Measurements from ENCODE around the gene SCN5A.

Gene SCN5A

DNA sequence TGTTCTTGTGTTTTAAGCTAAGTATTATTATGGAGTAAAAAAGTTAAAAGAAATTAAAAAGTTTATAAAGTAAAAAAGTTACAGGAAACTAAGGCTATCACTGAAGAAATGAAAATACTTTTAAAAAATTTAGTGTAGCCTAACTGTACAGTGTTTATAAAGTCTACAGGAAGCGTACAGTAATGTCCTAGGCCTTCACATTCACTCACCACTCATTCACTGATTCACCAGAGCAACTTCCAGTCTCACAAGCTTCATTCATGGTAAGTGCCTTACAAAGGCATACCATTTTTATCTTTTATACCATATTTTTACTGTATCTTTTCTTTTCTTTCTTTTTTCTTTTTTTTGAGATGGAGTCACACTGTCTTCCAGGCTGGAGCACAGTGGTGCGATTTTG is 40.7 kb upstream of the SCN5A start:
- no peak overlapping the region for H2BK12ac ChIP-seq (ENCODE audit: low read length in 2 of 2)
- H3K18ac ChIP-seq (ENCODE audit: low read depth in 1 of 2, low read length in 2 of 2), result no peak overlapping the region
- H4K8ac ChIP-seq (ENCODE audit: low read length), result no peak overlapping the region
- H3K4me2 ChIP-seq (ENCODE audit: low read length, poor library complexity, severe bottlenecking), result no peak overlapping the region
- WGBS, result 94% methylated on average over 2 of the region's 2 CpGs
- no peaks in the 10 kb centered on the region for H3K9me3 ChIP-seq (ENCODE audit: control insufficient read depth, low read length)
- no peak overlapping the region for H3K23ac ChIP-seq (ENCODE audit: low read length in 2 of 2)
- no peak overlapping the region for H3K27ac ChIP-seq (ENCODE audit: low read length, poor library complexity, severe bottlenecking)
- no peak overlapping the region for H3K4ac ChIP-seq (ENCODE audit: low read depth in 1 of 2, low read length in 2 of 2)
- H2BK120ac ChIP-seq (ENCODE audit: low read depth, low read length), result no peak overlapping the region
- no peak overlapping the region for H3K14ac ChIP-seq (ENCODE audit: low read length in 2 of 2)
- no peaks in the 10 kb centered on the region for H3K4me1 ChIP-seq (ENCODE audit: control insufficient read depth, insufficient read depth, low read depth, low read length)
- H4K91ac ChIP-seq (ENCODE audit: low read length), result no peak overlapping the region
- no peak for DNase-seq
- no peak overlapping the region for H2BK5ac ChIP-seq (ENCODE audit: low read depth, low read length, poor library complexity, severe bottlenecking)
- H2BK15ac ChIP-seq (ENCODE audit: low read depth, poor library complexity, severe bottlenecking), result no peak overlapping the region
- peaks cover 0 to 13% of the 10 kb centered on the region in 2 experiments for H3K27me3 ChIP-seq (ENCODE audit: control insufficient read depth in 1 of 2, insufficient read depth in 1 of 2, low read length in 2 of 2)
- no peak overlapping the region for H3K4me3 ChIP-seq (ENCODE audit: insufficient read depth in 1 of 2, low read depth in 1 of 2, low read length in 2 of 2)
- no peak overlapping the region for H2AK5ac ChIP-seq (ENCODE audit: low read length, severe bottlenecking)
- H3K9ac ChIP-seq (ENCODE audit: low read length), result no peak overlapping the region
- H3K36me3 ChIP-seq (ENCODE audit: control insufficient read depth in 1 of 2, insufficient read depth in 2 of 2, low read depth in 1 of 2, low read length in 2 of 2), result no peaks in the 10 kb centered on the region
- no peaks in the 10 kb centered on the region for H3K79me1 ChIP-seq (replicated peaks; ENCODE audit: low read length, poor library complexity, severe bottlenecking)
- no peak overlapping the region for H2AFZ ChIP-seq (ENCODE audit: low read depth, low read length)

DNA sequence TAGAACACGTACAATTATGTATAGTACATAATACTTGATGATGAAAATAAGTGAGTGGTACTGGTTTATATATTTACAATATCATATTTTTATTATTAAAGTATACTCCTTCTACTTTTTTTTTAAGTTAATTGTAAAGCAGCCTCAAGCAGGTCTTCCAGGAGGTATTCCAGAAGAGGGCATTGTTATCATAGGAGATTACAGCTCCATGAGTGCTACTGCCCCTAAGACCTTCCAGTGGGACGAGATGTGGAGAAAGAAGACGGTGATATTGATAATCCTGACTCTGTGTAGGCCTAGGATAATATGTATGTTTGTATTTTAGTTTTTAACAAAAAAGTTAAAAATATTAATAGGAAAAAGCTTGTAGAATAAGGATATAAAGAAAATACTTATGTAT is 40.3 kb upstream of the SCN5A start:
- Histone ChIP-seq H4K91ac (ENCODE audit: low read length) (no peak overlapping the region), H3K4ac (ENCODE audit: low read depth in 1 of 2, low read length in 2 of 2) (no peak overlapping the region), H2BK120ac (ENCODE audit: low read depth, low read length) (no peak overlapping the region), H2AFZ (ENCODE audit: low read depth, low read length) (no peak overlapping the region), H4K8ac (ENCODE audit: low read length) (no peak overlapping the region), H2BK12ac (ENCODE audit: low read length in 2 of 2) (no peak overlapping the region), H3K9ac (ENCODE audit: low read length) (no peak overlapping the region), H3K27me3 (ENCODE audit: control insufficient read depth in 1 of 2, insufficient read depth in 1 of 2, low read length in 2 of 2) (peaks cover 0 to 15% of the 10 kb centered on the region in 2 experiments), H3K79me1 (replicated peaks; ENCODE audit: low read length, poor library complexity, severe bottlenecking) (no peaks in the 10 kb centered on the region), H2AK5ac (ENCODE audit: low read length, severe bottlenecking) (no peak overlapping the region), H3K4me2 (ENCODE audit: low read length, poor library complexity, severe bottlenecking) (no peak overlapping the region), H3K4me3 (ENCODE audit: insufficient read depth in 1 of 2, low read depth in 1 of 2, low read length in 2 of 2) (no peak overlapping the region), H3K14ac (ENCODE audit: low read length in 2 of 2) (no peak overlapping the region), H3K36me3 (ENCODE audit: control insufficient read depth in 1 of 2, insufficient read depth in 2 of 2, low read depth in 1 of 2, low read length in 2 of 2) (no peaks in the 10 kb centered on the region), H3K18ac (ENCODE audit: low read depth in 1 of 2, low read length in 2 of 2) (no peak overlapping the region), H2BK5ac (ENCODE audit: low read depth, low read length, poor library complexity, severe bottlenecking) (no peak overlapping the region), H3K23ac (ENCODE audit: low read length in 2 of 2) (no peak overlapping the region), H3K9me3 (ENCODE audit: control insufficient read depth, low read length) (no peaks in the 10 kb centered on the region), H3K4me1 (ENCODE audit: control insufficient read depth, insufficient read depth, low read depth, low read length) (no peaks in the 10 kb centered on the region), H2BK15ac (ENCODE audit: low read depth, poor library complexity, severe bottlenecking) (no peak overlapping the region), H3K27ac (ENCODE audit: low read length, poor library complexity, severe bottlenecking) (no peak overlapping the region)
- 100% methylated on average over 2 of the region's 3 CpGs for WGBS
- DNase-seq, result no peak

DNA sequence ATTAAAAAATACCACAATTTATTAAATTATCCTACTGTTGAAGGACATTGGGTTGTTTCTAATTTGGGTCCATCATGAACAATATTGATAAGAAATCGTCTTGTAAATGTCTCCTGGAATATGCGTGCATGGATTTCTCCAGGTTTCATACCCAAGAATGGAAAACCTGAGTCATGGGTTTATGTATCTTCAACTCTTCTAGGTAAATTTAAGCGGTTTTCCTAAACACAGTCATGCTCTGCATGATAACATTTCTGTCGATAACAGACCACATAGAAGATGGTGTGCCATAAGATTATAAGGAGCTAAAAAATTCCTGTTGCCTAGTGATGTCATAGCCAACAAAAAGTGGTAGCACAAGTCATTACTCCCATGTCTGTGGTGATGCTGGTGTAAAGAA is 39.9 kb upstream of the SCN5A start:
- Histone ChIP-seq H3K4me2 (ENCODE audit: low read length, poor library complexity, severe bottlenecking) (no peak overlapping the region), H3K18ac (ENCODE audit: low read depth in 1 of 2, low read length in 2 of 2) (no peak overlapping the region), H4K91ac (ENCODE audit: low read length) (no peak overlapping the region), H4K8ac (ENCODE audit: low read length) (no peak overlapping the region), H3K23ac (ENCODE audit: low read length in 2 of 2) (no peak overlapping the region), H3K27me3 (ENCODE audit: control insufficient read depth in 1 of 2, insufficient read depth in 1 of 2, low read length in 2 of 2) (peaks cover 0 to 14% of the 10 kb centered on the region in 2 experiments), H3K4ac (ENCODE audit: low read depth in 1 of 2, low read length in 2 of 2) (no peak overlapping the region), H3K36me3 (ENCODE audit: control insufficient read depth in 1 of 2, insufficient read depth in 2 of 2, low read depth in 1 of 2, low read length in 2 of 2) (no peaks in the 10 kb centered on the region), H2BK12ac (ENCODE audit: low read length in 2 of 2) (no peak overlapping the region), H3K9me3 (ENCODE audit: control insufficient read depth, low read length) (no peaks in the 10 kb centered on the region), H3K4me1 (ENCODE audit: control insufficient read depth, insufficient read depth, low read depth, low read length) (no peaks in the 10 kb centered on the region), H2AK5ac (ENCODE audit: low read length, severe bottlenecking) (no peak overlapping the region), H2AFZ (ENCODE audit: low read depth, low read length) (no peak overlapping the region), H3K14ac (ENCODE audit: low read length in 2 of 2) (no peak overlapping the region), H3K4me3 (ENCODE audit: insufficient read depth in 1 of 2, low read depth in 1 of 2, low read length in 2 of 2) (no peak overlapping the region), H2BK5ac (ENCODE audit: low read depth, low read length, poor library complexity, severe bottlenecking) (no peak overlapping the region), H3K9ac (ENCODE audit: low read length) (no peak overlapping the region), H3K79me1 (replicated peaks; ENCODE audit: low read length, poor library complexity, severe bottlenecking) (no peaks in the 10 kb centered on the region), H2BK15ac (ENCODE audit: low read depth, poor library complexity, severe bottlenecking) (no peak overlapping the region), H2BK120ac (ENCODE audit: low read depth, low read length) (no peak overlapping the region), H3K27ac (ENCODE audit: low read length, poor library complexity, severe bottlenecking) (no peak overlapping the region)
- 93% methylated on average over 4 of the region's 4 CpGs for WGBS
- DNase-seq, result no peak

DNA sequence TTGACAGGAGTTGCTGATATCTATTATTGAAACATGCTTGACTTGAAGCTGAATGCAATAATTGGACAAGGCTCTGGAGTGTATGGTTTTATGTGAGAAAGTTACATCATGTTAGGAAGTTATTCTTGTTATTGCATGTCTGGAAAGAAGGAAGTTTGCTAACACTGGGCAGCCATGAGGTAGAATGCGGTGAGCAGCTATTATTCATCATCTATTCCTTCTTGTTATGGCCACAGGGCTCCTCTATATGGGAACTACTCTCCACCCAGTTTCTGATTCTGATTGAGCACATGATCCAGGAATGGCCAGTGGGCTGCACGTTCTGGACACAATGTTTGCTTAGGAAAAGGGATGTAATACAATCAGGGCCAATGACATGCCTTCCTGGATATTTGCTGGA is 37.8 kb upstream of the SCN5A start:
- no peaks in the 10 kb centered on the region for H3K9me3 ChIP-seq (ENCODE audit: control insufficient read depth, low read length)

More for the DNA sequence above, 37.8 kb upstream of the SCN5A start:
- WGBS, result 63% methylated on average over 2 of the region's 2 CpGs
- Histone ChIP-seq H2BK120ac (ENCODE audit: low read depth, low read length) (no peak overlapping the region), H2AK5ac (ENCODE audit: low read length, severe bottlenecking) (no peak overlapping the region), H3K4me1 (ENCODE audit: control insufficient read depth, insufficient read depth, low read depth, low read length) (no peaks in the 10 kb centered on the region), H3K79me1 (replicated peaks; ENCODE audit: low read length, poor library complexity, severe bottlenecking) (no peaks in the 10 kb centered on the region), H3K4ac (ENCODE audit: low read depth in 1 of 2, low read length in 2 of 2) (no peak overlapping the region), H3K4me2 (ENCODE audit: low read length, poor library complexity, severe bottlenecking) (no peak overlapping the region), H3K27me3 (ENCODE audit: control insufficient read depth in 1 of 2, insufficient read depth in 1 of 2, low read length in 2 of 2) (peaks cover 0 to 25% of the 10 kb centered on the region in 2 experiments), H3K4me3 (ENCODE audit: insufficient read depth in 1 of 2, low read depth in 1 of 2, low read length in 2 of 2) (no peak overlapping the region), H3K14ac (ENCODE audit: low read length in 2 of 2) (no peak overlapping the region), H3K36me3 (ENCODE audit: control insufficient read depth in 1 of 2, insufficient read depth in 2 of 2, low read depth in 1 of 2, low read length in 2 of 2) (no peaks in the 10 kb centered on the region), H4K91ac (ENCODE audit: low read length) (no peak overlapping the region), H2BK5ac (ENCODE audit: low read depth, low read length, poor library complexity, severe bottlenecking) (no peak overlapping the region), H3K23ac (ENCODE audit: low read length in 2 of 2) (no peak overlapping the region), H2AFZ (ENCODE audit: low read depth, low read length) (no peak overlapping the region), H3K9ac (ENCODE audit: low read length) (no peak overlapping the region), H4K8ac (ENCODE audit: low read length) (no peak overlapping the region), H3K18ac (ENCODE audit: low read depth in 1 of 2, low read length in 2 of 2) (no peak overlapping the region), H3K27ac (ENCODE audit: low read length, poor library complexity, severe bottlenecking) (no peak overlapping the region), H2BK15ac (ENCODE audit: low read depth, poor library complexity, severe bottlenecking) (no peak overlapping the region), H2BK12ac (ENCODE audit: low read length in 2 of 2) (no peak overlapping the region)
- DNase-seq, result no peak
